Tibial nerve (tissue), 3 donors: ENCODE measurements around the gene CAMTA1.

Source experiments
- POLR2A ChIP-seq, 2 donors: fragments of 450-650 bp; IDR thresholded peaks; one replicate each; pipeline ENCODE4 v1.6.1; 2017; ENCODE audit warnings: antibody characterized with exemption in 2 of 2, mild to moderate bottlenecking in 2 of 2, moderate library complexity in 2 of 2
- TF ChIP-seq, protein P1 (sequence below), 5 experiments: fragments of 200-600 bp in 3 of 5; fragments of 450-650 bp in 2 of 5; sonication (generic) in 3 of 5; IDR thresholded peaks; one replicate each; pipeline ENCODE4 v1.5.1; 2016 to 2019; ENCODE audit warnings: antibody characterized with exemption in 5 of 5, mild to moderate bottlenecking in 3 of 5, moderate library complexity in 2 of 5

DNA sequence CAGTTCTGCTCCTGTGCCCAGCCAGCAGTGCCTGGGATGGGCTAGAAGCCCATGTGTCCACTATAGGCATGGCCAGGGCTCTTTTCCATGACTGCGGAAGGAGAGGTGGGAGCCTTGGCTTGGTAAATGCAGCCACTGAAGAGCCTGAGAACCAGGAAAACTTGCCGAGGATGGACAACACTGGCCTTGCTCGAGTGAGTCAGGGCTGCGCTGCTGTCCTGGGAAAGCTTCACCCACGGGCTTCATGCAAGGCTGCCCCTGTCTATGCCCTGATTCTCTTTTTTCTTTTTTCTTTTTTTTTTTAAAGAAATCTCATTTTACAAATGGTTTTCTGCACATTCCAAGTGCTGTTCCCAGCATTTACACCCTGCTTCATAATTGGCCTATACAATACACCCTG lies 156.5 kb downstream of the CAMTA1 start:
- no peak for TF ChIP-seq POLR2A (IDR thresholded peaks at IDR 0.05)
- TF ChIP-seq, protein P1, sequence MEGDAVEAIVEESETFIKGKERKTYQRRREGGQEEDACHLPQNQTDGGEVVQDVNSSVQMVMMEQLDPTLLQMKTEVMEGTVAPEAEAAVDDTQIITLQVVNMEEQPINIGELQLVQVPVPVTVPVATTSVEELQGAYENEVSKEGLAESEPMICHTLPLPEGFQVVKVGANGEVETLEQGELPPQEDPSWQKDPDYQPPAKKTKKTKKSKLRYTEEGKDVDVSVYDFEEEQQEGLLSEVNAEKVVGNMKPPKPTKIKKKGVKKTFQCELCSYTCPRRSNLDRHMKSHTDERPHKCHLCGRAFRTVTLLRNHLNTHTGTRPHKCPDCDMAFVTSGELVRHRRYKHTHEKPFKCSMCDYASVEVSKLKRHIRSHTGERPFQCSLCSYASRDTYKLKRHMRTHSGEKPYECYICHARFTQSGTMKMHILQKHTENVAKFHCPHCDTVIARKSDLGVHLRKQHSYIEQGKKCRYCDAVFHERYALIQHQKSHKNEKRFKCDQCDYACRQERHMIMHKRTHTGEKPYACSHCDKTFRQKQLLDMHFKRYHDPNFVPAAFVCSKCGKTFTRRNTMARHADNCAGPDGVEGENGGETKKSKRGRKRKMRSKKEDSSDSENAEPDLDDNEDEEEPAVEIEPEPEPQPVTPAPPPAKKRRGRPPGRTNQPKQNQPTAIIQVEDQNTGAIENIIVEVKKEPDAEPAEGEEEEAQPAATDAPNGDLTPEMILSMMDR (IDR thresholded peaks at IDR 0.05), result no peak
